SKM-1 treated with dmso at 0.1 percent for 144 hours (cell line): ENCODE measurements around the gene SPOPL.
"Not testable (repeated sequence)": the region's sequence is repeated elsewhere in the genome, so short reads cannot be mapped to it uniquely, and the experiment has no call there.

Source experiments
- DNase-seq: peaks from one replicate; lab custom pipeline; 2025; ENCODE audit not compliant: unreplicated experiment; lab: John Stamatoyannopoulos, UW

SPOPL gene

DNA sequence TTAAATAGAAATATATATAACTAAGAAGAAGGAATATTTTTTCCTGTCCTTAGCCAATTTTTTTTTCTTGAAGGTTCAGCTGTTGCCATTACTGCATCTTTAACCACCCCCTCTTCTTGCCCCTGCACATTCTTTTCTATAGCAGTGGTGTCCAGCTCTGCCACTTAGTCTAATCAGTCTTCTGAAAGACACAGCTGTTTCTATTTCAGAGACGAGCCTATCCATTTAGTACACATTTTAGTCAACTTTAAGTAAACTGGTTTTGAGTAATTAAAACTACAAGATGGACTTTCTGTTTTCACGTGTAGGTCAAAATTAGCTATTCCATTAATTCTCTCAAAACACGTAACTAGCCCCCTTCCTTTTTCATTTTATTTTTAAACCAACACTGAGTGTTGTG is 21.0 kb downstream of the SPOPL start:
- no peak for DNase-seq

DNA sequence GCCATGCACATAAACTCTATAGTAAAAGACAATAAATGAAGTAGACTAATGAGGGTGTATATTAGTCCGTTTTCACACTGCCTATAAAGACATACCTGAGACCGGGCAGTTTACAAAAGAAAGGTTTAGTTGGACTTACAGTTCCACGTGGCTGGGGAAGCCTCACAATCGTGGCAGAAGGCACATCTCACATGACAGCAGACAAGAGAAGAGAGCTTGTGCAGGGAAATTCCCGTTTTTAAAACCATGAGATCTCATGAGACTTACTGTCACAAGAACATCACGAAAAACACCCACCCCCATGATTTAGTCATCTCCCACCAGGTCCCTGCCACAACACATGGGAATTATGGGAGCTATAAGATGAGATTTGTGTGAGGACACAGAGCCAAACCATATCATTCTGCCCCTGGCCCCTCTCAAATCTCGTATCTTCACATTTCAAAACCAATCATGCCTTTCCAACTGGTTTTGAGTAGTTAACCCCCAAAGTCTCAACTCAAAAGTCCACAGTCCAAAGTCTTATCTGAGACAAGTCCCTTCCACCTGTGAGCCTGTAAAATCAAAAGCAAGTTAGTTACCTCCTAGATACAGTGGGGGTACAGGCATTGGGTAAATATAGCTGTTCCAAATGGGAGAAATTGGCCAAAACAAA is 21.6 kb downstream of the SPOPL start:
- DNase-seq: not testable (repeated sequence)

DNA sequence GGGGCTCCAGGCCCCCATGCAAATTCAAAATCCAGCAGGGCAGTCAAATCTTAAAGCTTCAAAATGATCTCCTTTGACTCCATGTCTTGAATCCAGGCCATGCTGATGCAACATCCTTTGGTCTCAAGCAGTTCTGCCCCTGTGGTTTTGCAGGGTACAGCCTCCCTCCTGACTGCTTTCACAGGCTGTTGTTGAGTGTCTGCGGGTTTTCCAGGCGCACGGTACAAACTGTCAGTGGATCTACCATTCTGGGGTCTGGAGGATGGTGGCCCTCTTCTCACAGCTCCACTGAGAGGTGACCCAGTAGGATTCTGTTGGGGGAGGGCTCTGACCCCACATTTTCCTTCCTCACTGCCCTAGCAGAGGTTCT is 22.1 kb downstream of the SPOPL start:
- DNase-seq: peak; percentile 73

DNA sequence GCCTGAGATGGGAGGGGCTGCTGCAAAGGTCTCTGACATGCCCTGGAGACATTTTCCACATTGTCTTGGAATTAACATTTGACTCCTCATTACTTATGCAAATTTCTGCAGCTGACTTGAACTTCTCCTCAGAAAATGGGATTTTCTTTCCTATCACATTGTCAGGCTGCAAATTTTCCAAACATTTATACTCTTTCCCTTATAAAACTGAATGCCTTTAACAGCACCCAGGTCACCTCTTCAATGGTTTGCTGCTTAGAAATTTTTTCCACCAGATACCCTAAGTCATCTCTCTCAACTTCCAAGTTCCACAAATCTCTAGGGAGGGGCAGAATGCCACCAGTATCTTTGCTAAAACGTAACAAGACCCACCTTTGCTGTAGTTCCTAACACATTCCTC is 22.8 kb downstream of the SPOPL start:
- not testable (repeated sequence) for DNase-seq

DNA sequence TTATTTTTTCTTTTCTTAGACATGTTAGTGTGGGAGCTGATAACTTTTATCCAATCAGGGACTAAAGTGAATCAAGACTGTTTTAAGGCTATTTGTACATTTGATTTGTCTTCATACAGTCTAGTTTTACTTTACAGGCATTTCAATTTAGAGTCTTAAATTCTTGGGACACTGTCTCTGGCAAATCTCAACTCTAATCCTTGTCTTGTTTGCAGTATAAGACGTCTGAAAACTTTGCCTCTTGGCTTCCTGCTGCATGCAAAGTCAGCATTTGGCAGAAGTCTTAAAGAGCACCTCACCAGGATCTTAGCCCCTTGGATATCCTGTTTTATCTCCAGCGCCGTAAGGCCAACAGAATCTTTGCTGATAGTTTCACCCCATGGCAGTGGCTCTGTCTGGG is 30.3 kb downstream of the SPOPL start:
- DNase-seq: no peak

DNA sequence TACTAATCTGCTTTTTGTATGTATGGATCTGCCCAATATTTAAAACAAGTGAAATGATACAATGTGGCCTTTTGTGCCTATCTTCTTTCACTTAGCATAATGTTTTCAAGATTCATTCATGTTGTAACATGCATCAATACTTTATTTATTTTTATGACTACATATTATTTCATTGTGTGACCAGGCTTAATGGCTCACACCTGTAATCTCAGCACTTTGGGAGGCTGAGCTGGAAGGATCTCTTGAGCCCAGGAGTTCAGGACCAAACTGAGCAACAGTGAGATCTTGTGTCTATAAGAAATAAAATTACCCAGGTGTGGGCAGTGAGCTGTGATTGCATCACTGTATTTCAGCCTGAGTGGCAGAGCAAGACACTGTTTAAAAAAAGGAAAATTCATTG is 33.2 kb downstream of the SPOPL start:
- DNase-seq: no peak

DNA sequence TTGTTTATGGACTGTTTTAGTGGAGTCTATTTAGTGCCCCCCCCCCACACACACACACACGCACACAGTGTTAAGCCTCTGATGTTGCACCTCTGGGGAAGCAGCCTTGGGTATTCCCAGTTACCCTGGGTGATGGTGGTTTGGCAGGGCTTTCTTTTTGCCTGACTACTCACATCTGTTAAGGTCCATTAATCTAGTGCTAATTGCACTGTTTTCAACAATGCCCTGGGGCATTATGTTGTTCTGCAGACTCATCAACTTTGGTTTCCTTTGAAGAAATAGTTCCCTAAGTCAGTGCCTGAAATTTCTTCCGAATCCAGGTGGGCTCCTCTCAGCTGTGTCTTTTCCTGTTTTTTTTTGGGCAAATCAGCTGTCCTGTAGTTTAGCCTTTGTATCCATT is 34.7 kb downstream of the SPOPL start:
- no peak for DNase-seq

DNA sequence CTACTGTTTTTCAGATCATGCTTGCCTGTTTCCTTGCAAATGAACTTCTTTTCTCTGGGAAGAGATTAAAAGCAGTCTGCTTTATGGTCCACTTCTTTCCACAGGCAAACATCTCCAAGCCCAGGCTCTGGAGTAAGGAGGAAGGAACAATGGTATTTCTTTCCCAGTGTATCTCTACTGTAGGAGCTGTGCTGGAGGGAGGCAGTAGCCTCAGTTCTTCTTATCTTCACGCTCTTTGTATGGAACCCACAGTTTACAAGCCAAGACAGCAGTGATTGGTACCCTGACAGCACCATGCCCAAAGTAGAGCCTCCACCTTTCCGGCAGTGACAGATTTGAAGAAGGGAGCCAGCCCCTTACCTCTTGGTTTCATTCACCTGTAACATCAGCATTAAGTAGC is 35.2 kb downstream of the SPOPL start:
- no peak for DNase-seq

DNA sequence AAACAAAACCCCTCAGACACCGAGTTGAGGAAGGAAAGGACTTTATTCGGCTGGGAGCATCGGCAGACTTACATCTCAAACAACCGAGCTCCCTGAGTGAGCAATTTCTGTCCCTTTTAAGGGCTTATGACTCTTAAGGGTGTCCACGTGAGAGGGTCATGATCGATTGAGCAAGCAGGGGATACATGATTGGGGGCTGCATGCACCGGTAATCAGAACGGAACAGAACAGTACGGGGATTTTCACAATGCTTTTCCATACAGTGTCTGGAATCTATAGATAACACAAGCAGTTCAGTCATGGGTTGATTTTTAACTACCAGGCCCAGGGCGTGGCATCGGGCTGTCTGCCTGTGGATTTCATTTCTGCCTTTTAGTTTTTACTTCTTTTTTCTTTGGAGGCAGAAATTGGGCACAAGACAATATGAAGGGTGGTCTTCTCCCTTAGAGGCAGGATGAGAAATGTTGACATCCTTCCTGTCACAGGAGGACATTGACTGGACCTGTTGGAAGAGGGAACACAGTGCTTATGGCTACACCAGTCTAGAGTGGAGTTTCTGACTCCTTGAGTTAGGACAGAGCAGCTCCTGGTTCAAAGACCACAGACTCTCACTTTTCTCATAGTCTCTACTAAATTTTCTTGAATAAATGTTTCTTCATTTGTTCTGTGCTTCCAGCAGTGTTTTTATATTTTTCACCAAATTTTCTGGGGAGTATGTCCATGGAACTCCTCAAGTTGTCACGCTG is 35.8 kb downstream of the SPOPL start:
- DNase-seq: no peak

DNA sequence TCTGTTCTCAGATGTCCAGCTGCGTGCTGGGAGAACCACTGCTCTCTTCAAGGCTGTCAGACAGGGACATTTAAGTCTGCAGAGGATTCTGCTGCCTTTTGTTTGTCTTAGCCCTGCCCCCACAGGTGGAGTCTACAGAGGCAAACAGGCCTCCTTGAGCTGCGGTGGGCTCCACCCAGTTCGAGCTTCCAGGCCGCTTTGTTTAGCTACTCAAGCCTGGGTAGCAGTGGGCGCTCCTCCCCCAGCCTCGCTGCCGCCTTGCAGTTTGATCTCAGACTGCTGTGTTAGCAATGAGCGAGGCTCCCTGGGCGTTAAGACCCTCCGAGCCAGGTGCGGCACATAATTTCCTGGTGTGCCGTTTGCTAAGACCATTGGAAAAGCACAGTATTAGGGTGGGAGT is 42.6 kb downstream of the SPOPL start:
- DNase-seq: not testable (repeated sequence)

DNA sequence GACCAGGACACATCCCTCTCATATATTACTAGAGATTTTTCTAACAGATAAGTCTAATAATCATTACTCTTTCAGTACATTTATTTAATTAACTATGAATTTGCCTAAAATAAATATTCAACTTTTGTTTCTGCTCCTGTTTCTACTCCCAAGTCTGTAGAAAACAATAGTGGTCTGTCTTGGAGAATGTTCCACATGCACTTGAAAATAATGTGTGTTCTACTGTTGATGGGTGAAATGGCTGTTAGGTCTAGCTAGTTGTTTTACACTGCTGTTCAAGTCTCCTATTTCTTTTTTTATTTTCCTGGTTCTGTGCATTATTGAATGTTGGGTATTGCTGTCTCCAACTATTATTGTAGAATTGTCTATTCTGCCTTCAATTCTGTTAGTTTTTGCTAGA is 47.2 kb downstream of the SPOPL start:
- DNase-seq: no peak

DNA sequence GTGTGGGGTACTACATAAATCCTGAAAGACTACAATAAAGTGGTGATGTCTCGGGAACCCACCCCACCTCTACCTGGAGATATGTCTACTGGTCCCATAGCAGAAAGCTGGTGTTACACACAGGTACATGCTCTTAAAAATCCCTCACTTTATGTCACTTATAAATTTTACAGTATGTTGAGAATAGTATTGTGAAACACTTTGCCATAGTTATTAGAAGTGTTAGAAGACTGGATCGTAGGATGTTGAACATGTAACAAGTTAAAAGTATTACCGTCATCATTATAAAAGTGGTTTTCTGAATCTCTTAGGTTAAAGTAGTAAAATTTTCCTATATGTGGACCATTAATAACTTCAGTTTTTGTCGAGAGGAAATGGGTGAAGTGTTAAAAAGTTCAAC is 48.6 kb downstream of the SPOPL start:
- no peak for DNase-seq

DNA sequence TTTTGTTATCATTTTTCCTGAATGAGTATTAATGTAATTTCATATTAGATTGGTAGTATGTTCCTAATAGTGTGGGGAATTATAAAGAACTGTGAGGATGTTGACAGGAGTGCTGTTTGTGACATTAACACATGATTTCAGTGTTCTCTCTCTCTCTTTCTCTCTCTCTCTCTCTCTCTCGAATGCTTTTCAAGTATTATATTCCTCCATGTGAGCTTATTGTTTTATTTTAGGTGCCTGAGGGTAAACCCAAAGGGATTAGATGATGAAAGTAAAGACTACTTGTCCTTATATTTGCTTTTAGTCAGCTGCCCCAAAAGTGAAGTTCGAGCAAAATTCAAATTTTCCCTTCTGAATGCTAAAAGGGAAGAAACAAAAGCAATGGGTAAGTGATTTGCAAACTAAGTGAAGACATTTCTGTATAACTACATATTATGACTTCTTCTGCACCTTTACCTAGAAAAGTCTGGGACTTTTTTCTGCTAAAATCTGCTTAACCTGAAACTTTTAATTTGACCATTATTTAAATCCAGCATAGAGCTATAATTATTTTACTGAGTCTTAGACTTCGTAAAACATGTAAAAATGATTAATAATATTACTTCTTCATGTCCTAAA is 49.2 kb downstream of the SPOPL start:
- DNase-seq: no peak

DNA sequence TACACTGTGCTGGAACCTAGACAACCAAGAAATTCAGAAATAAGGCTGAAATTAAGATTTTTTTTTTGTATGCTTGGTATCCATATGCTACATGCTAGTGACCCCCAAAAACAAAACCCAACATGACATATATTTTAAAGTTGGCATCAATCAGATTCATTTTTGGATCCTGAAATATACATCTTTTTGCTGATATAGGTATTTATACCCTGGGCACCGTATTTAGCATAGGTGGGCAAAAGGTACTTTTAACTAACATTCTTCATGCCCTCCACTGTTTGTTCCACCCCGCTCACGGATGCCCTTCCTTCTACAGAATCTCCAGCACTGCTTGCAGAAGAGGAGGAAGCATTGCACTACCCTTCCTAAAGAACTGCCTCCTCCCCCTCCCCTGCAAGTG is 52.6 kb downstream of the SPOPL start:
- DNase-seq: no peak

DNA sequence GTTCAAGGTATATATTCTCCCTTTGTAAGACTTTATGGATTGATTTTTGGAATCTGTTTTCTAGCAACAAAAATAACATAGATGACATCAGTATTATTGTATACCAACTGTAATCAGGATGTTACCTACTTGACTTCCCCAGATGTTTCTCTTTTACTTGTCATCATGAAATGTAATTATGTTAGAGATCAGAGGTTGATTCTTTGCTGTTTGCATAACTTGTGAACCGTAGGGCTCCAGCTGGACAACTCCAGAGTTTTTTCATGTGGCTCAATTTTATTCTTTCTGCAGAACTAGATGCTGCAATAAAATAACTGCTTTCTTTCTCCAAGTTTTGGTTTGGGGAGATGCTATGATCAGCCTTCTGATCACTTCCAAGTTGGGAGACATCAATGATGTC is 58.1 kb downstream of the SPOPL start:
- DNase-seq: no peak

DNA sequence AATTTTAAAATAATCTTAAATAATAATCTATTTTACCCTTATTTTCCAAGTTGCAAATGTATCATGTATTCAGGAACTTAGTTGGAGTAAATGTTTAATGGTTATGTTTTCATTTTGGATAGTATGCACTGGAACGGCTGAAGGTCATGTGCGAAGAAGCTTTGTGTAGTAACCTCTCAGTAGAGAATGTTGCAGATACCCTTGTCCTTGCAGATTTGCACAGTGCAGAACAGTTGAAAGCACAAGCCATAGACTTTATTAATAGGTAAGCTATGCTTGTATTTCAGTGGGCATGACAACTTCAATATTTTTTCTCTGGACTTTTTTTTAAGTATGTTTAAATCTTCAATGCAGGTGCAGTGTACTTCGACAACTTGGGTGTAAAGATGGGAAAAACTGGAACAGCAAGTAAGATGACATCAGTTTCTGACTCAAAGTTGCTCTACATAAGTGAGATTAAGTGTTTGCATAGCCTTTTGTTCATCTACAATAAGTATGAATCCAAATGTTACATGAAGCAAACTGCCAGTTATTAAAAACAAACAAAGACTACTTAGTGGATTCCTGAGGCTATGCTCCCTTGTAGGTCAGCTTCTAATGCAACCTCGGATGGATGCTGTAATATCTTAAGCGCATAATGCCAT is 63.1 kb downstream of the SPOPL start:
- DNase-seq: no peak

DNA sequence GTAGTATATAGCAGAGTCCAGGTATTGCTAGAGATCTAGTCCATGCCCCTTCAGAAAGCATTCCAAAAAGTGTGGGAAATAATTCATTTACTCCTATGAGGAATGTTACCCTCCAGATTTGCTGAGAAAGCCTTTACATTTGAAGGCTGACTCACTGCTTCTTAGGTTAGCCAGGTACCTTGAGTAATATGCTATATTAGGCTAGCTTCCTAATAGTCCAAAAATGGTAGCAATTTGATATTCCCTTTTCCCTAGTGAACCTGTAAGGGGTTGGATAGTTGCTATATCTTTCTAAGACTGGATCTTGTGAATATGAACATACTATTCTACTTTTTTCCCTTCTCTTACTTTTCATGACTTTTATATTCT is 63.6 kb downstream of the SPOPL start:
- no peak for DNase-seq

DNA sequence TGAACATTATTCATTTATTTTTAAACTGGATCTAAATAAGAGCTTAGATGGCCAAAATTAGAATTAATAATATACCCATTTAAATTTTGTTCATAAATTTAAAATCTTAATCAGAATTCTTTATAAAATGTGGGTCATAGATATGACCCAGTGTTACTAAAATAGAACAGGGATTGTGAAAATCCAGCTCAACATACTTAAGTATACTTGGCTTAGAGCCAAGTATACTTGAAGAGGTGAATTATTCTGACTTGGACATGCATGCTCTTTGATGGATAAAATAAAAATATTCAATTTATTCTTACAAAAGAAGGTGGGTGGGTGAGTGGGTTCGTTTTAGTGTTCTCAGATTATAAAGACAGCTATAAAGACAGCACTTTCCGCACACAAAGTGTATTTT is 70.7 kb downstream of the SPOPL start:
- DNase-seq: no peak

DNA sequence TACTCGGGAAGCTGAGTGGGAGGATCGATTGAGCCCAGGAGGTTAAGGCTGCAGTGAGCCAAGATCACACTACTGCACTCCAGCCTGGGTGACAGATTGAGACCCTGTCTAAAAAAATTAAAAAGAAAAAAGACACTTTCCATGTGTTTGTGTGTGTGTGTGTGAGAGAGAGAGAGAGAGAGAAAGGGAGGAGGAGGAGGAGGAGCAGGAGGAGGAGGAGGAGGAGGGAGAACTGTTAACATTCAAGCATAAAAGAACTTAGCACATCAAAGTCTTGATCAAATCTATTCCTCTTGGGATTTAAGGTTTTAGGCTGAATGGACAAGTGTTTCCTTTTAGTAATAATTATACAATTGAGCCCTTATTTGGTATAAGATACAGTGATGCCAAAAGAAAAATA is 75.5 kb downstream of the SPOPL start:
- DNase-seq: no peak

DNA sequence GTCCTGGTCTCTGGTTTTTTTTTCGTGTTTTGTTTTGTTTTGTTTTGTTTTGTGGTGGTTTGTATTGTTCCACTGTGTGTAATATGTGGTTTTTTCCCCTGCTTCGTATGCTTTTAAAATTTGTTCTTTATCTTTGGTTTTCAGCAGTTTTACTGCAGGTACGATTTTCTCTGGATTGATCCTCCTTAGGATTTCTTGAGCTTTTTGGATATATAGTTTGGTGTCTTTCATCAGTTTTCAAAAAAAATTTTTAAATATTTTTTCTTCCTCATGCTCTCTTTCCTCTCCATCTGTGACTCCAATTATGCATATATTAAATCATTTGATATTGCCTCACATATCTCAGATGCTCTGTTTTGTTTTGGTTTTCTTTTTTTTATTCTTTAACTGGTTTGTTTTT is 78.0 kb downstream of the SPOPL start:
- no peak for DNase-seq

DNA sequence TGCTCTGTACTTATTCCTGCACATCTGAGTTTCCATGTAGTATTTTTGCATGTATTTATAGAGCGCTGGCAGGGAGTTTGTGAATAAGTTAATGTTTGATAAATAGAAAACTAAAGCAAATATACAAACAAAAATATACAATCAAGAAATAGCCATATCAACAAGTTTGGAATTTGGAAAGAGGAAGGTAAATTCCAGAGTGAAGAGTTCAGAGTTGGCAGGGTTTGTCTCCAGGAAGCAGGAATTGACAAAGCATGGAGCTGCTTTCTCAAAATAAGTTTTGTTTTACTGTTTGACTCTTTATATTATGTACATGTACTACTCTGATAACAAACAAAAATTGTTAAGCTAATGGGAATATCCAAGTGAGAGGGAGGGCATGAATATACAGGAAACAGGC is 80.3 kb downstream of the SPOPL start:
- DNase-seq: no peak

DNA sequence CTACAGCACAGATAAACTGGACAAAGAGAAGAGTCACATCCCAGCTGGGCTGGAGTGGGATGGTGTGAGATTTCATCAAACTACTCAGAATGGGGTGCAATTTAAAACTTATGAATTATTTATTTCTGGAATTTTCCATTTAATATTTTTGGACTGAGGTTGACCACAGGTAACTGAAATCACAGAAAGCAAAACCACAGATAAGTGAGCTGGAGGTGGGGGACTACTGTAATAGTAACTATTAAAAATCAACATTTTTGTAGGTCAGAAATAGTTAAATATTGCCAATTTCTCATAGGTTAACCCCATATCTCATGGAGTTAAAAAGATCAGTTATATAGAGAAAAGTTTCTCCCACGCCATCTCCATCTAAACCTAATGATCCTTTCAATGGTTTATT is 88.1 kb downstream of the SPOPL start:
- no peak for DNase-seq
